H1 (cell line): ENCODE data around the gene PTPRD. TPM values are rescaled to one million over a fixed set of nuclear protein-coding genes. Genes with fewer than 3 reads are reported as not detected.
A peak's percentile ranks its signal among the peaks of the same experiment; 100 is the strongest.

Experiments
- CTCF ChIA-PET: fragments of 300-600 bp; sonication (Branson Sonifier 250); formaldehyde crosslinking; loops from one replicate; lab custom pipeline; 2021; ENCODE audit not compliant: partially characterized antibody; lab: Charles Lee
- POLR2A ChIA-PET: fragments of 300-600 bp; sonication (Branson Sonifier 250); formaldehyde crosslinking; loops from one replicate; lab custom pipeline; 2021; ENCODE audit warnings: inconsistent platforms; ENCODE audit not compliant: partially characterized antibody; lab: Charles Lee
- DNase-seq, 2 experiments: peaks; one replicate each; pipeline versions ENCODE4 v3.0.0 to v3.0.0-alpha.2; 2010 to 2022; ENCODE audit warnings: low spot score in 2 of 2, low read depth in 1 of 2, mixed read lengths in 1 of 2
- FAIRE-seq: peaks from 2 replicates; lab custom pipeline; 2011; peaks lifted over from hg19 to GRCh38; lab: Jason Lieb, UNC
- H2AFZ ChIP-seq: 2 replicates; pipeline ENCODE4 v1.8.1; 2012; ENCODE audit warnings: low read length, inconsistent platforms
- H2AK5ac ChIP-seq: 2 replicates; pipeline ENCODE4 v1.6.1; 2013; ENCODE audit warnings: low read depth, low read length
- H2BK120ac ChIP-seq: replicated peaks from 2 replicates; pipeline ENCODE3; 2013; ENCODE audit warnings: low read depth, low read length, inconsistent platforms
- H2BK12ac ChIP-seq: 2 replicates; pipeline ENCODE4 v1.6.1; 2013; ENCODE audit warnings: low read depth, low read length
- H2BK15ac ChIP-seq: 2 replicates; pipeline ENCODE4 v1.6.1; 2013; ENCODE audit warnings: low read length
- H2BK20ac ChIP-seq: 2 replicates; pipeline ENCODE4 v1.6.1; 2013; ENCODE audit warnings: low read length
- H2BK5ac ChIP-seq: 2 replicates; pipeline ENCODE4 v1.6.1; 2013; ENCODE audit warnings: low read depth, low read length
- H3K14ac ChIP-seq: 2 replicates; pipeline ENCODE4 v1.6.1; 2013; ENCODE audit warnings: inconsistent platforms; ENCODE audit not compliant: insufficient read length
- H3K18ac ChIP-seq: 2 replicates; pipeline ENCODE4 v1.6.1; 2013; ENCODE audit warnings: low read length; ENCODE audit errors: extremely low read depth
- H3K23ac ChIP-seq: 2 replicates; pipeline ENCODE4 v1.6.1; 2013; ENCODE audit warnings: inconsistent platforms; ENCODE audit not compliant: insufficient read length
- H3K23me2 ChIP-seq: 2 replicates; pipeline ENCODE4 v1.6.1; 2013; ENCODE audit warnings: low read depth, low read length
- H3K27ac ChIP-seq: 2 replicates; pipeline ENCODE4 v1.6.1; 2011; ENCODE audit warnings: low read depth, low read length, inconsistent platforms
- H3K27me3 ChIP-seq, 4 experiments: replicated peaks in 1 of 4; 1 replicate in 1 of 4; 2 replicates in 3 of 4; pipeline versions ENCODE4 v1.6.1 to v1.8.1; 2011 to 2013; ENCODE audit warnings: low read length in 3 of 4, mild to moderate bottlenecking in 3 of 4, inconsistent platforms in 2 of 4, mixed read lengths in 2 of 4, moderate library complexity in 1 of 4; ENCODE audit not compliant: control insufficient read depth in 3 of 4, insufficient read depth in 3 of 4; ENCODE audit errors: extremely low read depth in 1 of 4
- H3K36me3 ChIP-seq, 4 experiments: 2 replicates each; pipeline versions ENCODE4 v1.6.1 to v1.8.1; 2011 to 2013; ENCODE audit warnings: mild to moderate bottlenecking in 4 of 4, low read length in 3 of 4, moderate library complexity in 2 of 4, control low read depth in 1 of 4, inconsistent platforms in 1 of 4; ENCODE audit not compliant: insufficient read depth in 4 of 4, control insufficient read depth in 2 of 4
- H3K4ac ChIP-seq: replicated peaks from 2 replicates; pipeline ENCODE3; 2013; ENCODE audit warnings: low read length, low read depth, mixed read lengths, inconsistent platforms; ENCODE audit not compliant: insufficient read length
- H3K4me1 ChIP-seq, 4 experiments: replicated peaks in 1 of 4; 1 replicate in 1 of 4; 2 replicates in 3 of 4; pipeline versions ENCODE4 v1.6.1 to v1.8.1; 2011 to 2013; ENCODE audit warnings: low read length in 3 of 4, inconsistent platforms in 2 of 4, mixed read lengths in 1 of 4; ENCODE audit not compliant: insufficient read depth in 4 of 4, control insufficient read depth in 3 of 4
- H3K4me2 ChIP-seq, 2 experiments: 2 replicates each; pipeline versions ENCODE4 v1.6.1 to v1.8.1; 2011 to 2013; ENCODE audit warnings: low read depth in 2 of 2, low read length in 2 of 2, control low read depth in 1 of 2, inconsistent platforms in 1 of 2, mild to moderate bottlenecking in 1 of 2; ENCODE audit not compliant: insufficient read depth in 1 of 2
- H3K4me3 ChIP-seq, 4 experiments: fragments of 200-600, 300-600 bp in 1 of 4; sonication (generic), shearing (Covaris generic), sonication (Bioruptor Twin) in 1 of 4; 2 replicates each; pipeline versions ENCODE4 v1.5.1 to v1.8.1; 2011 to 2016; ENCODE audit warnings: low read length in 4 of 4, low read depth in 3 of 4, control low read depth in 2 of 4, inconsistent platforms in 2 of 4, mild to moderate bottlenecking in 2 of 4, mixed read lengths in 1 of 4, moderate library complexity in 1 of 4; ENCODE audit not compliant: insufficient read depth in 2 of 4; ENCODE audit errors: extremely low read depth in 1 of 4
- H3K56ac ChIP-seq: replicated peaks from 2 replicates; pipeline ENCODE3; 2013; ENCODE audit warnings: low read depth, mild to moderate bottlenecking, mixed read lengths, low read length, inconsistent platforms; ENCODE audit not compliant: insufficient read length
- H3K79me1 ChIP-seq: 2 replicates; pipeline ENCODE4 v1.6.1; 2013; ENCODE audit warnings: low read depth, low read length, control low read depth
- H3K79me2 ChIP-seq, 2 experiments: 2 replicates each; pipeline versions ENCODE4 v1.6.1 to v1.8.1; 2012 to 2013; ENCODE audit warnings: low read length in 2 of 2, mild to moderate bottlenecking in 2 of 2, inconsistent platforms in 1 of 2; ENCODE audit not compliant: insufficient read depth in 2 of 2, control insufficient read depth in 1 of 2
- H3K9ac ChIP-seq, 4 experiments: replicated peaks in 1 of 4; 1 replicate in 1 of 4; 2 replicates in 3 of 4; pipeline versions ENCODE4 v1.6.1 to v1.8.1; 2011 to 2013; ENCODE audit warnings: low read depth in 3 of 4, low read length in 3 of 4, control low read depth in 2 of 4, mild to moderate bottlenecking in 2 of 4, moderate library complexity in 2 of 4, inconsistent platforms in 1 of 4; ENCODE audit errors: extremely low read depth in 1 of 4
- H3K9me3 ChIP-seq, 2 experiments: 2 replicates each; pipeline versions ENCODE4 v1.6.1 to v1.8.1; 2012 to 2013; ENCODE audit warnings: mild to moderate bottlenecking in 2 of 2, moderate library complexity in 2 of 2, control low read depth in 1 of 2, inconsistent platforms in 1 of 2, low read depth in 1 of 2, low read length in 1 of 2, mixed read lengths in 1 of 2; ENCODE audit not compliant: insufficient read depth in 2 of 2
- H4K20me1 ChIP-seq, 2 experiments: replicated peaks in 1 of 2; 2 replicates each; pipeline versions ENCODE3 to v1.8.1; 2011 to 2013; ENCODE audit warnings: inconsistent platforms in 2 of 2, low read length in 2 of 2, mild to moderate bottlenecking in 1 of 2; ENCODE audit not compliant: insufficient read depth in 2 of 2, control insufficient read depth in 1 of 2
- H4K5ac ChIP-seq: 2 replicates; pipeline ENCODE4 v1.6.1; 2013; ENCODE audit warnings: low read length, low read depth, mixed read lengths, inconsistent platforms; ENCODE audit not compliant: insufficient read length
- H4K8ac ChIP-seq: 2 replicates; pipeline ENCODE4 v1.8.0; 2013; ENCODE audit warnings: mild to moderate bottlenecking, moderate library complexity, low read length, inconsistent platforms; ENCODE audit not compliant: insufficient read depth; ENCODE audit errors: extremely low read depth
- H4K91ac ChIP-seq: replicated peaks from 2 replicates; pipeline ENCODE3; 2013; ENCODE audit warnings: low read length, mixed read lengths, inconsistent platforms; ENCODE audit not compliant: insufficient read length
- NANOG ChIP-seq: IDR thresholded peaks from 2 replicates; pipeline ENCODE4 v1.6.1; 2011; ENCODE audit warnings: low read length, low read depth, mild to moderate bottlenecking, inconsistent platforms; ENCODE audit not compliant: insufficient read depth, poor library complexity, severe bottlenecking
- WGBS, 2 experiments: shearing (Covaris generic) in 1 of 2; methylation state at CpG; one replicate each; pipeline versions ENCODE4 v1.1.6 to v1.1.7; 2013 to 2015; ENCODE audit warnings: low lambda C conversion rate in 2 of 2, mixed read lengths in 2 of 2, inconsistent platforms in 1 of 2, low coverage in 1 of 2, missing lambda C conversion rate in 1 of 2; ENCODE audit not compliant: insufficient replicate concordance in 2 of 2, insufficient coverage in 1 of 2, insufficient read length in 1 of 2; ENCODE audit errors: extremely low coverage in 1 of 2, missing lambda C conversion rate in 1 of 2; 5-methylcytosine and 5-hydroxymethylcytosine counted together
- polyA plus RNA-seq, 7 experiments: library from polyadenylated mRNA; depleted of rRNA in 3 of 7; stranded (reverse) in 5 of 7; unstranded in 2 of 7; fragments of >200 nt in 5 of 7; fragments of 200-250 nt in 2 of 7; gene quantifications; 1 replicate in 5 of 7; 2 replicates in 1 of 7; 4 replicates in 1 of 7; pipeline versions ENCODE4 v1.2.1 to v1.2.3, GENCODE V29; 2011 to 2013; ENCODE audit warnings: missing spikeins in 2 of 7, mixed read lengths in 2 of 7
- total RNA-seq: library from RNA; stranded (reverse); fragmentation: NEBNext Ultra II Directional; extraction: Animal tissue kit (Norgen Biotek cat#: 25700); gene quantifications from 2 replicates; pipeline ENCODE4 v1.2.1, GENCODE V29; 2021
- TF ChIP-seq, protein P1 (sequence below): IDR thresholded peaks from 2 replicates; pipeline ENCODE4 v1.6.1; 2011; ENCODE audit warnings: low read length, improper control_type of control experiment

Gene PTPRD
- total and polyA plus RNA-seq, 2 of the 8 experiments (the other 6 are each of a cell fraction or from before 2014, with no cell fraction given): 17.2 to 77.0 TPM

DNA sequence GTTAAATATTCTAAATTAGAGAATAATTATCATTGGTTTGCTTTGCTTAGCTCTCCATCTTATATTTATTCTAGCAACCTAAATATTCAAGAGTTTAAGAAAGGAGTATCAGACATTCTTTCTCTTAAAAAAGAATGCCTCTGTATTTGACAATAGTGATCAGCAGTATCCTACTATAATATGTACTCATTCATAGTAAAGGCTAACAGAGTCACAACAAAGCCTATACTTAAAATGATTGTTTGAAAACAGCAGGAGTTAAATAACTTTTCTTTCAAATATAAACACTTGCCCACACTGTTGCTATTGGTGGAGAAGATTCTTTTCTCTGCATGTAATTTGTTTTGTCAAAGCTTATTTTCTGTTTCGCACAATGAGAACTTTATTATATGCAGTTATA lies 178.4 kb downstream of the PTPRD start:
- FAIRE-seq (no peak), DNase-seq (no peak)
- no peak overlapping the region for H4K5ac ChIP-seq
- no peak overlapping the region for H3K4ac ChIP-seq
- H3K23me2 ChIP-seq: no peaks in the 10 kb centered on the region
- H4K20me1 ChIP-seq: no peaks in the 10 kb centered on the region
- H2AK5ac ChIP-seq: no peak overlapping the region
- no peak overlapping the region for H3K27ac ChIP-seq
- peaks cover 0 to 4% (median 1%) of the 10 kb centered on the region in 4 experiments; a peak in 2 of 7 replicates for H3K4me1 ChIP-seq
- H2BK15ac ChIP-seq: no peak overlapping the region
- H3K14ac ChIP-seq: no peak overlapping the region
- H2AFZ ChIP-seq: no peak overlapping the region
- H4K91ac ChIP-seq: no peak overlapping the region
- H3K4me3 ChIP-seq: no peak overlapping the region
- no peak overlapping the region for H3K4me2 ChIP-seq
- ChIA-PET CTCF (no interaction called here), POLR2A (no interaction called here)
- no peak overlapping the region for H3K56ac ChIP-seq
- H2BK5ac ChIP-seq: no peak overlapping the region
- 58% methylated on average over 1 of the region's 1 CpG; no CpG with 5 or more reads in 1 of the 2 experiments for WGBS, 2 experiments
- H3K18ac ChIP-seq: no peak overlapping the region
- no peaks in the 10 kb centered on the region for H3K79me2 ChIP-seq
- no peaks in the 10 kb centered on the region for H3K9me3 ChIP-seq
- no peak overlapping the region for H3K9ac ChIP-seq
- no peaks in the 10 kb centered on the region for H3K27me3 ChIP-seq
- no peaks in the 10 kb centered on the region for H3K79me1 ChIP-seq
- H3K36me3 ChIP-seq: no peaks in the 10 kb centered on the region
- no peak overlapping the region for H3K23ac ChIP-seq
- H4K8ac ChIP-seq: no peak overlapping the region
- no peak overlapping the region for H2BK120ac ChIP-seq
- no peak overlapping the region for H2BK20ac ChIP-seq
- H2BK12ac ChIP-seq: no peak overlapping the region
- peak; percentile 87 for TF ChIP-seq NANOG
- TF ChIP-seq, protein P1, sequence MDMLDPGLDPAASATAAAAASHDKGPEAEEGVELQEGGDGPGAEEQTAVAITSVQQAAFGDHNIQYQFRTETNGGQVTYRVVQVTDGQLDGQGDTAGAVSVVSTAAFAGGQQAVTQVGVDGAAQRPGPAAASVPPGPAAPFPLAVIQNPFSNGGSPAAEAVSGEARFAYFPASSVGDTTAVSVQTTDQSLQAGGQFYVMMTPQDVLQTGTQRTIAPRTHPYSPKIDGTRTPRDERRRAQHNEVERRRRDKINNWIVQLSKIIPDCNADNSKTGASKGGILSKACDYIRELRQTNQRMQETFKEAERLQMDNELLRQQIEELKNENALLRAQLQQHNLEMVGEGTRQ: no peak
